ENCODE data around the gene ZNF460. TPM values are rescaled to one million over a fixed set of nuclear protein-coding genes. Genes with fewer than 3 reads are reported as not detected.
"Not testable (repeated sequence)": the region's sequence is repeated elsewhere in the genome, so short reads cannot be mapped to it uniquely, and the experiment has no call there.

ZNF460 gene
- total RNA-seq (2014; rRNA removed; shearing (Covaris generic)), result 19.5 and 29.1 TPM in 2 replicates

DNA sequence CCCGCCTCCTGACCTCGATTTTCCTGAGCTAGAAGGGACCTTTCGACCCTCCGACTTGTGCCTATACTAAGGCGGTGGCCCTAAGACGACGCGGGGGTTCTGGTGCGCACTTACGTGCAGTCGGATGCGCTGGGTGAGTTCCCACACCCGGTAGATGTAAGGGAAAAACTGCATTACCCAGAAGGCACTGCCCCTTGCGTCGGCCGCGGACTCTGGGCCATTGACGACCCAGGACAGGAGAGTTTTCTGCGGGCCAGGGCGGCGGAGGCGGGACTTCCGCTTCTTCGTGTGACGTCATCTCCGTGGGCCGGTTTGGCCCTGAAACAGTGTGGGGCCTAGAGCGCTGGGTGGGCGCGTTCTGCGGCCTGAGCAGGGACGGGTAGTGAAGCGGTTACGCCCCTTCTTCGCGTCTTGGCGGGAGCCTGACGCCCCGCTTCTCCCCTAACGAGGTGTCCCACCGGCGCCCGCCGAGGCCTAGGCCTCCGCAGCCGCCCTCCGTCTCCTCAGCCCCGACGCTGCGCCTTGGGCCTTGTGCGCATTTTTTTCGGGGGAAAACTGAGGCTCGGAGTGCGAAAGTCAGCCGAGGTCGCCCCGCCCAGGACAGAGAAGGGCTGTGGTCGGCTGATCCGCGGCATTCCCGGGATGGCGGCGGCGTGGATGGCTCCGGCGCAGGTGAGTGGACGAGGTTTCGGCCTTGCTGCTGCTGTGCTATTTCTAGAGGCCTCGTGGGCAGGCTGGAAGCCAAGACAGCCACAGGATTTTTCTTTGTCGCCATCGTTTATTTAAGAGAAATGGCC lies at the start of gene ZNF460:
Gene ZNF460, plus strand, starts transcription at position 321 of the 797 bp plus-strand sequence. Its CDS starts 322 bp downstream, at position 643.
- DNase-seq (ENCODE audit: low spot score), result peak; percentile 98
- in situ Hi-C loops (cut with HindIII; ENCODE audit: low sequenced_read_pairs), result no loop called here

DNA sequence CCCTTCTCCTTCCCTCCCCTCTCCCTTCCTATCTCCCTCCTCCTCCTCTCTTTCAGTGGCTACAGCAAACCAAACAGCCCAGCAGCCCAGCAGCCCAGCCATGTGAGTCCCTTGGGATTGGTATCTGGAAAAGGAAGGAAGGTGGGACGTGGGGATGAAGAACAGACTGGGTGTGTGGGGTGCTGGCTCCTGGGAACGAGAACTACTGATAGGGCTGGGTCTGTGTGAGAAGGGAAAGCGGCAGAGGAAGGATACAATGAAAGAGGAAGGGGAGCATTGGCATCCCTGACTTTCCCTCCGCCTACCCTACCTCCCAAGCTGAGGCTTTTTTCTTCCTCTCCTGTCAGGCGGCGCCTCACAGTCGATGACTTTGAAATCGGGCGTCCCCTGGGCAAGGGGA lies 48.6 kb upstream of the ZNF460 start:
- DNase-seq (ENCODE audit: low spot score), result no peak
- in situ Hi-C loops (cut with HindIII; ENCODE audit: low sequenced_read_pairs), result no loop called here

GRCh38 chr19:57233207-57233606 lies 47.1 kb upstream of the ZNF460 start:
- in situ Hi-C loops (cut with HindIII; ENCODE audit: low sequenced_read_pairs), result no loop called here
- no peak for DNase-seq (ENCODE audit: low spot score)

DNA sequence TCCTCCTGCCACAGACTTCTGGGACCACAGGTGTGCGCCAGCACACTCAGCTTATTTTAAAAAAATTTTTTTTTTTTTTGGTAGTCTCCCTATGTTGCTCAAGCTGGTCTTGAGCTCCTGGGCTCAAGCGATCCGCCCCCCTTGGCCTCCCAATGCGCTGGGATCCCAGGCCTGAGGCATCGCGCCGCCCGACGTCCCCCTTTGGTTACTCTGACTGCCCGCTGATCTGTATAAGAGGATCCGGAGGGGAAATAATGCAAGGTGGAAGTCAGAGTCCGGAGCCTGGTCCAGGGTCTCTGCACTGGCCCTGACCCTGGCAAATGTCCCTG lies 40.3 kb upstream of the ZNF460 start:
- in situ Hi-C loops (cut with HindIII; ENCODE audit: low sequenced_read_pairs), result no loop called here
- no peak for DNase-seq (ENCODE audit: low spot score)

DNA sequence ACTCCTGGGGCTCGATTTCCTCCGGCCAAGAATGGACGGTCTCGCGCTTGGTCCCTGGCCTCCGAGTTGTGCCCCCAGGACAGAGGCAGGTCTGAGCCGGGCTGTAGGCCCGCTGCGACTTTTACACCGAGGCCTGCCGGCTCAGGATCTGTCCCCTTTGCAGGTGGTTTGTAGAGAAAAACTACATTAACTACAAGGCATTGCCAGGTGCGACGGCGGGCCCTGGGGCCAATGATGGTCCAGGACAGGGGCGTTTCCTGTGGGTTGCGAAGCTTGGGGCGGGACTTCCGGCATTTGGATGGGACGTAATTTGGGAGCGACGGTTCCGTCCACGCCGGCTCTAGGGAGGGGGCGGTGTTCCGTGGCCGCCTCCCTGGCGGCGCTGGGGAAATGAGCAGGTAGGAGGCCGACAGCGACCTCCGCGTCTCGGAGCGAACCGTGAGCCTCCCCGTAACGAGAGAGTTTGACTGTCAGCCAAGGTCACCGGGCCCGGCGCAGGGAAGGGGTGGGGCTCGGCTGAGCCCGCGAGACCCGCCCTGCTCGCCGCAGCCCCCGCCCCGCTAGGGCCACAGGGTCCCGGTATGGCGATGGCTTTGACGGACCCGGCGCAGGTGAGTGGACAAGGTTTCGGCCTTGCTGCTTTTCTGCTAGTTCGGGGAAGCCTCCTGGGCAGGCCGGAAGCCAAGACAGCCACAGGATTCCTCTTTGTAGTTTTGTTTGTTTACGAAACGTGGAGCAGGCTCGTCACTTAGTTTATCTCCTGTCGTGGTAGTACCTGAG lies 39.8 kb upstream of the ZNF460 start, which contains the start of gene ZNF805:
Gene ZNF805, plus strand, starts transcription at position 322 of the 780 bp plus-strand sequence. Its CDS starts 260 bp downstream, at position 582.
- in situ Hi-C loops (cut with HindIII; ENCODE audit: low sequenced_read_pairs), result no loop called here
- DNase-seq (ENCODE audit: low spot score), result peak; percentile 97

DNA sequence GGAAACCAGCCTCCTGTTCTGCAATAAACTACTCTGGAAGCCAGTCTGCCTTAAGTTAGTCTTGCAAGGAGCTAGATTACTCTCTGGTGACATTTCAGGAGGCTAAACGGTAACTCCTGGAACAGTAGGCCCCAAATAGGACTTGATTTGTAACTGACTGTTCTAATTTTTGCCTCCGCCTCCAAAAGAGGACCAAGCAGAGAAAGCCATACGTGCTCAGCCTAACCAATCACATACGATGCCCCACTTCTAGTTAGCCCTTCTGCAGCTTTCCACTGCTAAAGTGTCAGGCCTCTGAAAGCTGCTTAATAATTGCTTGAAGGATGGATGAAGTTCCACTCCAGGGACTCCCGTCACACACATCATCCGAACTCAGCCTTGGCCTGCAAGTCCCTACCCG lies 39.1 kb upstream of the ZNF460 start:
- in situ Hi-C loops (cut with HindIII; ENCODE audit: low sequenced_read_pairs), result no loop called here
- no peak for DNase-seq (ENCODE audit: low spot score)

- in situ Hi-C loops (cut with HindIII; ENCODE audit: low sequenced_read_pairs), result no loop called here
- no peak for DNase-seq (ENCODE audit: low spot score)
These were observed 37.5 kb upstream of the ZNF460 start for GRCh38 chr19:57242821-57243220.

DNA sequence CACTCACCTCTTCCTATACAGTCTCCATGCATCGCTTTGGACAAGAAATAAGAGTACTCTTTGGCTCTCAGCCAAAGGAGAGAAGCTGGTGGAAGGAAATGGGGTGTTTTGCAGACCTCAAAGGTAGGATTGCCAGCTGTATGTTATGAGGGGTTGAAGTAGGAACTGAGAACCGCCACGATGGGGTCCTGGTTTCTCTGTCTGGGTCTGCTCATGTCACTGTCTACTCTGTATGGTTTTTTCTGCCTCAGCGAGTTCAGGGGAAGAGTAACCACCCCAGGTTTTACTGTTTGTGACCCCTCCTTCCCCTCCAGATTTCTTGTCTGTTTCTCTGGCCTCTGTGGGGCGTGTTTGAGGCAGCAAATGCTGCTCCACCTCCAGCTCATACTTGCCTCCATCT lies 35.8 kb upstream of the ZNF460 start:
- in situ Hi-C loops (cut with HindIII; ENCODE audit: low sequenced_read_pairs), result no loop called here
- no peak for DNase-seq (ENCODE audit: low spot score)

GRCh38 chr19:57245066-57245465 lies 35.2 kb upstream of the ZNF460 start:
- DNase-seq (ENCODE audit: low spot score), result no peak
- in situ Hi-C loops (cut with HindIII; ENCODE audit: low sequenced_read_pairs), result no loop called here

GRCh38 chr19:57245959-57246358 lies 34.3 kb upstream of the ZNF460 start:
- in situ Hi-C loops (cut with HindIII; ENCODE audit: low sequenced_read_pairs), result no loop called here
- DNase-seq (ENCODE audit: low spot score), result no peak

- in situ Hi-C loops (cut with HindIII; ENCODE audit: low sequenced_read_pairs), result no loop called here
- no peak for DNase-seq (ENCODE audit: low spot score)
These were observed 31.6 kb upstream of the ZNF460 start for GRCh38 chr19:57248646-57249045.

DNA sequence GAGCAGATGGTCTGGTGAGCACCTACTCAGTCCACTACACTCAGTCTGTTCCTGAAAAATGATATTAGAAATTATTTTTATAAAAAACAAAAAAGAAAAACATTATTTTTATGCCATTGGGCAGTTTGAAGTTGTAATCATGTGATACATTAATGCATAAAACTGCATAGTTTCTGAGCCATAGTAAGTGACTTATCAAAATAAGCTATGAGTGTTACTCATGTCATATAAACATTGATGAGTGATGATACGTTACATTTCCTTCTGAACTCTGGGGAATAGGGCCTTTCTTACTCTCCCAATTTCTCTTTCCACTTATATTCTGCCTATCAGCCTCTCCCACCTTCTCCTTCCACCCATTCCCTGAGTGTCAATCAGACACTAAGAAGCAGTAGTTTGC lies 31.0 kb upstream of the ZNF460 start:
- no peak for DNase-seq (ENCODE audit: low spot score)
- in situ Hi-C loops (cut with HindIII; ENCODE audit: low sequenced_read_pairs), result no loop called here

- in situ Hi-C loops (cut with HindIII; ENCODE audit: low sequenced_read_pairs); DNase-seq (ENCODE audit: low spot score): not testable (repeated sequence)
These were observed 26.5 kb upstream of the ZNF460 start for GRCh38 chr19:57253767-57254166.

DNA sequence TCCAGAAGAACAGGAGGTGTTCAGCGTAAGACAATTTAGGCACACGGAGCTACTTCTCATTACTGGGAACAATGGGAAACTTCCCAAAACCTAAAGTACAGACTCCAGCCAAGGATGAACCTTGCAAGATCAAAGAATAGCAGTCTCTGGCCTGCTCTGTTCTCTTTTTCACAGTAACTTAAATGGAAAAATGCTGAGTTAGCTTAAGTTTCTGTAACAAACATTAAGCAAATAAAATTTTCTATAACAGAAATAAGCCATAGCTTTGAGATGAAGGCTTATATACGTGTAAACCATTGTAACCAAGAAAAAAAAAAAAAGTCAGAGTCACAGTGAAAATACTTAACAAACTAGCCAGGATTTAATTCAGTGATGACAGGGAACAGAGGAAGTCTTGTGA lies 18.2 kb upstream of the ZNF460 start:
- in situ Hi-C loops (cut with HindIII; ENCODE audit: low sequenced_read_pairs), result no loop called here
- no peak for DNase-seq (ENCODE audit: low spot score)

- in situ Hi-C loops (cut with HindIII; ENCODE audit: low sequenced_read_pairs), result no loop called here
- DNase-seq (ENCODE audit: low spot score), result no peak
These were observed 17.0 kb upstream of the ZNF460 start for GRCh38 chr19:57263244-57263741.

DNA sequence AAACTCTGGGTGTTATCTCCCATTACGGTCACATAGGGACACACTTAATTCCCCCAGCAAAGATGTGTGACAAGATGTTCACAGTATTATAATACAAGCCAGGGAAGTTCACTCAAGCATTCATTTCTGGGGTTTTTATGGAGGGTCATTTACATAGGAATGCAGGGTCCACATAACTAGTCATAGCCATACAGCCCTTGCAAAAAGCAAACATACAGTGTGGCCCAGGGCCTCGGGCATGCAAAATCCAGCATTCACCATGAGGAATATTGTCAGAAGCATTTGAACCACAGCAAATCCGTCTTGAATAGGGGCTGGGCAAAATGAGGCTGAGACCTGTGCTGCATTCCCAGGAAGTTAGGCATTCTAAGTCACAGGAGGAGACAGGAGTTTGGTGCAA lies 13.0 kb upstream of the ZNF460 start:
- no peak for DNase-seq (ENCODE audit: low spot score)
- in situ Hi-C loops (cut with HindIII; ENCODE audit: low sequenced_read_pairs), result no loop called here

DNA sequence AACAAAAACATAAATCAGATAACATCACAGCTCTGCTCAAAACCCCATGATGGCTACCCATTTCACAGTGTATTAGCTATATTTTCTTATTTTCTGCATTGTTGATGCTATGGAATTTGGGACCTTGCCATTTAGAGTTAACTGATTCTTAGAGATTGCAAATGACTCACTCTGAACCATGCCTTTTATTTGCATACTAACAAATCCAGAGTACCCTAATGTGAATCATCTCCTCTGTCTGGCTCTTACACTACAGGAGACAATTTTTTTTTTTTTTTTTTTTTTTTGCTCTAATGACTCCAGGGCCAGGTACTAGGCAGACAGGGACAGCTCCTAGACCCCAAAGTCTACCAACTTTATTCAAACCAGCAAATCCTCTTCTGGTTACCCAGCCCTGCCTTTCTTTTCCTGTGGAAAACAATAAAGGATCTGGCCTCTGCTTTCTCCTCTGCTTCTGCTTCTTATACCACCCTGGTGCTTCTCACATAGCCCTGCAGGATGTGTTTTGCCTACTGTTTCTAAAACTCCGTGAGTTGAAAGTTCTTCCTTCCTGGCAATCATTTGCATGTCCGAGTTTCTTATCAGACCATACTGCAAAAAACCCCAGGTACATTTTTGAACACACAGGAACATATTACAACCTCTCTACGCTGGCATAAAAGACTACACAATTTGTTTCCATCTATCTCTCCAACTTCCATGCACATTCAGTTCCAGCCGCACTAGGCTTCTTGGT lies 10.6 kb upstream of the ZNF460 start:
- DNase-seq (ENCODE audit: low spot score), result no peak
- in situ Hi-C loops (cut with HindIII; ENCODE audit: low sequenced_read_pairs), result no loop called here

GRCh38 chr19:57271280-57271679 lies 9.0 kb upstream of the ZNF460 start:
- in situ Hi-C loops (cut with HindIII; ENCODE audit: low sequenced_read_pairs), result no loop called here
- DNase-seq (ENCODE audit: low spot score), result no peak

DNA sequence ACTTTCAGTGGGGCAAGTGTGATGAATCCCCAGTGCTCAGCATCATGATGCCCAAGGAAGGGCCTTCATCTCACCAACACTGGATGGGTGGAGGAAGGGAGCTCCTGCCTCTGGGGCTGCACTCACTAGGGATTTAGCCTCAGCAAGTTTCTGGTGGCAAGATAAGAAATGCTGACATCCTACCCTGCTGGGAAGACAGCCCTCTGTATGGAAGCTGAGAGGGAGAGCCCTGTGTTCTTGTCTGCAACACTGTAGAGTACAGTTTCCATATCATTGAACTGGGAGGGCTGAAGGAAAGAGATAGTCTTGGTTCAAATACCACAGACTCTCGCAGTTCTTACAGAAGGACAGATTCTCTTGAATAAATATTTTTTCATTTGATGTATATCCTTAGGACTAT lies 7.3 kb upstream of the ZNF460 start:
- DNase-seq (ENCODE audit: low spot score), result no peak
- in situ Hi-C loops (cut with HindIII; ENCODE audit: low sequenced_read_pairs), result no loop called here

- in situ Hi-C loops (cut with HindIII; ENCODE audit: low sequenced_read_pairs), result no loop called here
- no peak for DNase-seq (ENCODE audit: low spot score)
These were observed 3.9 kb upstream of the ZNF460 start for GRCh38 chr19:57276430-57276829.
